NCI-H1417 treated with DMSO at 0.1 percent for 48 hours (cell line): Measurements from ENCODE around the gene DNASE1L3.
"Not testable (repeated sequence)": the region's sequence is repeated elsewhere in the genome, so short reads cannot be mapped to it uniquely, and the experiment has no call there.

ENCODE experiments used
- DNase-seq: peaks from one replicate; lab custom pipeline; 2025; lab: John Stamatoyannopoulos, UW

Gene DNASE1L3

GRCh38 chr3:58235970-58236369 lies 25.2 kb upstream of the DNASE1L3 start:
- DNase-seq: no peak

GRCh38 chr3:58234516-58234931 lies 23.8 kb upstream of the DNASE1L3 start:
- DNase-seq: no peak

GRCh38 chr3:58231666-58232065 lies 20.9 kb upstream of the DNASE1L3 start:
- no peak for DNase-seq

- DNase-seq: no peak
These were observed 20.2 kb upstream of the DNASE1L3 start for GRCh38 chr3:58230876-58231552.

- DNase-seq: not testable (repeated sequence)
These were observed 17.2 kb upstream of the DNASE1L3 start for GRCh38 chr3:58227933-58228332.

GRCh38 chr3:58223855-58224254 lies 13.1 kb upstream of the DNASE1L3 start:
- no peak for DNase-seq

- DNase-seq: no peak
These were observed 11.5 kb upstream of the DNASE1L3 start for GRCh38 chr3:58222161-58222724.

GRCh38 chr3:58218904-58219303 lies 8.1 kb upstream of the DNASE1L3 start:
- no peak for DNase-seq

GRCh38 chr3:58217209-58217811 lies 6.5 kb upstream of the DNASE1L3 start:
- DNase-seq: no peak

GRCh38 chr3:58216496-58217195 lies 5.9 kb upstream of the DNASE1L3 start:
- DNase-seq: no peak

GRCh38 chr3:58215317-58216025 lies 4.7 kb upstream of the DNASE1L3 start:
- no peak for DNase-seq

GRCh38 chr3:58214484-58215316 lies 3.9 kb upstream of the DNASE1L3 start:
- DNase-seq: no peak

- DNase-seq: no peak
These were observed 839 bp downstream of the DNASE1L3 start for GRCh38 chr3:58209933-58210332.

GRCh38 chr3:58207954-58208353 lies 2.8 kb downstream of the DNASE1L3 start:
- DNase-seq: no peak

GRCh38 chr3:58206406-58207011 lies 4.3 kb downstream of the DNASE1L3 start:
- DNase-seq: no peak

GRCh38 chr3:58205981-58206380 lies 4.8 kb downstream of the DNASE1L3 start:
- DNase-seq: no peak

GRCh38 chr3:58204720-58205119 lies 6.1 kb downstream of the DNASE1L3 start:
- no peak for DNase-seq

- DNase-seq: no peak
These were observed 7.2 kb downstream of the DNASE1L3 start for GRCh38 chr3:58203541-58203940.

- no peak for DNase-seq
These were observed 7.8 kb downstream of the DNASE1L3 start for GRCh38 chr3:58202917-58203360.

- DNase-seq: not testable (repeated sequence)
These were observed 9.3 kb downstream of the DNASE1L3 start for GRCh38 chr3:58201451-58201850.

- no peak for DNase-seq
These were observed 9.9 kb downstream of the DNASE1L3 start for GRCh38 chr3:58200846-58201355.
